ENCODE measurements around the gene MUC12.
"Not testable (repeated sequence)": the region's sequence is repeated elsewhere in the genome, so short reads cannot be mapped to it uniquely, and the experiment has no call there.

GRCh38 chr7:101002333-101002732 is 33.0 kb downstream of the MUC12 start:
- not testable (repeated sequence) for TF ChIP-seq EZH2 (IDR thresholded peaks at IDR 0.05; ENCODE audit: borderline replicate concordance); CTCF (IDR thresholded peaks at IDR 0.05; ENCODE audit: poor library complexity); EZH2phosphoT487 (IDR thresholded peaks at IDR 0.05; ENCODE audit: low read depth, severe bottlenecking, unreplicated experiment)
